Measurements from ENCODE around the gene KREMEN2. TPM values are rescaled to one million over a fixed set of nuclear protein-coding genes. Genes with fewer than 3 reads are reported as not detected.

KREMEN2 gene
- total and polyA plus RNA-seq, 5 donors from 2014 or later = not detected

- H3K4me1 Mint-ChIP-seq = peaks cover 0 to 18% (median 4%) of the 10 kb centered on the region in 4 donors
- Histone ChIP-seq H3K36me3 (ENCODE audit: control insufficient read depth, insufficient read depth, low read length) (no peaks in the 10 kb centered on the region), H3K4me1 (ENCODE audit: control insufficient read depth, insufficient read depth, low read length, poor library complexity, severe bottlenecking) (peaks cover 26% of the 10 kb centered on the region), H3K9me3 (ENCODE audit: control insufficient read depth in 2 of 2, low read length in 2 of 2) (no peaks in the 10 kb centered on the region), H3K27me3 (ENCODE audit: control insufficient read depth, insufficient read depth, low read length) (no peaks in the 10 kb centered on the region), H3K4me3 (ENCODE audit: low read depth, low read length) (no peak overlapping the region), H3K27ac (ENCODE audit: insufficient read depth, low read length, poor library complexity, severe bottlenecking) (peak overlapping the region; percentile 14)
- H3K9me3 Mint-ChIP-seq = no peaks in the 10 kb centered on the region
- peak overlapping the region in 3 of 4 donors; percentile 71 to 80 (median 72) for H3K4me3 Mint-ChIP-seq
- H3K27me3 Mint-ChIP-seq = peaks cover 11% of the 10 kb centered on the region
- ATAC-seq (ENCODE audit: low read depth in 2 of 2) (no peak), DNase-seq (peak in 1 of 3 donors; percentile 27)
- no peaks in the 10 kb centered on the region for H3K36me3 Mint-ChIP-seq
- H3K27ac Mint-ChIP-seq = peak overlapping the region in 1 of 3 donors; percentile 20
Measured at GRCh38 chr16:2979669-2980226, 15.7 kb downstream of the KREMEN2 start.

- peaks cover 0 to 18% (median 4%) of the 10 kb centered on the region in 4 donors for H3K4me1 Mint-ChIP-seq
- H3K36me3 Mint-ChIP-seq = no peaks in the 10 kb centered on the region
- DNase-seq = peak; percentile 90 to 95 (median 90)
- H3K27me3 ChIP-seq (ENCODE audit: control insufficient read depth, insufficient read depth, low read length) = no peaks in the 10 kb centered on the region
- peak within 1 kb of the TSS; percentile 81 to 87 (median 84) for H3K4me3 Mint-ChIP-seq
- peak within 1 kb of the TSS; percentile 63 for H3K27ac ChIP-seq (ENCODE audit: insufficient read depth, low read length, poor library complexity, severe bottlenecking)
- H3K27me3 Mint-ChIP-seq = peaks cover 13% of the 10 kb centered on the region
- H3K9me3 ChIP-seq (ENCODE audit: control insufficient read depth in 2 of 2, low read length in 2 of 2) = no peaks in the 10 kb centered on the region
- H3K4me3 ChIP-seq (ENCODE audit: low read depth, low read length) = peak within 1 kb of the TSS; percentile 65
- peaks cover 26% of the 10 kb centered on the region for H3K4me1 ChIP-seq (ENCODE audit: control insufficient read depth, insufficient read depth, low read length, poor library complexity, severe bottlenecking)
- H3K27ac Mint-ChIP-seq = peak within 1 kb of the TSS in 2 of 3 donors; percentile 81 to 86
- H3K36me3 ChIP-seq (ENCODE audit: control insufficient read depth, insufficient read depth, low read length) = no peaks in the 10 kb centered on the region
- H3K9me3 Mint-ChIP-seq = no peaks in the 10 kb centered on the region
- peak; percentile 92 for ATAC-seq (ENCODE audit: low read depth in 2 of 2)
Measured at GRCh38 chr16:2980227-2981176, 16.4 kb downstream of the KREMEN2 start, which contains the start of gene PKMYT1. Gene PKMYT1, minus strand, starts transcription at chr16:2980446. Its CDS starts 789 bp downstream, at chr16:2979657.

- no peak overlapping the region for H3K4me3 ChIP-seq (ENCODE audit: low read depth, low read length)
- H3K27me3 Mint-ChIP-seq = peaks cover 13% of the 10 kb centered on the region
- no peaks in the 10 kb centered on the region for H3K36me3 ChIP-seq (ENCODE audit: control insufficient read depth, insufficient read depth, low read length)
- peak overlapping the region; percentile 81 to 87 (median 84) for H3K4me3 Mint-ChIP-seq
- H3K27me3 ChIP-seq (ENCODE audit: control insufficient read depth, insufficient read depth, low read length) = no peaks in the 10 kb centered on the region
- no peak for DNase-seq
- H3K36me3 Mint-ChIP-seq = no peaks in the 10 kb centered on the region
- no peaks in the 10 kb centered on the region for H3K9me3 Mint-ChIP-seq
- no peak for ATAC-seq (ENCODE audit: low read depth in 2 of 2)
- H3K27ac ChIP-seq (ENCODE audit: insufficient read depth, low read length, poor library complexity, severe bottlenecking) = no peak overlapping the region
- H3K4me1 Mint-ChIP-seq = peaks cover 0 to 18% (median 4%) of the 10 kb centered on the region in 4 donors
- peaks cover 26% of the 10 kb centered on the region for H3K4me1 ChIP-seq (ENCODE audit: control insufficient read depth, insufficient read depth, low read length, poor library complexity, severe bottlenecking)
- H3K9me3 ChIP-seq (ENCODE audit: control insufficient read depth in 2 of 2, low read length in 2 of 2) = no peaks in the 10 kb centered on the region
- H3K27ac Mint-ChIP-seq = peak overlapping the region in 2 of 3 donors; percentile 74 to 81
Measured at GRCh38 chr16:2981177-2981898, 17.3 kb downstream of the KREMEN2 start.

- Histone ChIP-seq H3K27me3 (ENCODE audit: control insufficient read depth, insufficient read depth, low read length) (no peaks in the 10 kb centered on the region), H3K4me1 (ENCODE audit: control insufficient read depth, insufficient read depth, low read length, poor library complexity, severe bottlenecking) (peaks cover 26% of the 10 kb centered on the region), H3K27ac (ENCODE audit: insufficient read depth, low read length, poor library complexity, severe bottlenecking) (no peak overlapping the region), H3K9me3 (ENCODE audit: control insufficient read depth in 2 of 2, low read length in 2 of 2) (no peaks in the 10 kb centered on the region), H3K4me3 (ENCODE audit: low read depth, low read length) (no peak overlapping the region), H3K36me3 (ENCODE audit: control insufficient read depth, insufficient read depth, low read length) (no peaks in the 10 kb centered on the region)
- no peak overlapping the region for H3K27ac Mint-ChIP-seq
- peak overlapping the region in 3 of 4 donors; percentile 81 to 87 (median 83) for H3K4me3 Mint-ChIP-seq
- H3K27me3 Mint-ChIP-seq = peaks cover 13% of the 10 kb centered on the region
- DNase-seq = no peak
- H3K36me3 Mint-ChIP-seq = no peaks in the 10 kb centered on the region
- no peaks in the 10 kb centered on the region for H3K9me3 Mint-ChIP-seq
- ATAC-seq (ENCODE audit: low read depth in 2 of 2) = no peak
- peaks cover 0 to 18% (median 4%) of the 10 kb centered on the region in 4 donors for H3K4me1 Mint-ChIP-seq
Measured at GRCh38 chr16:2981899-2982250, 17.8 kb downstream of the KREMEN2 start.

DNA sequence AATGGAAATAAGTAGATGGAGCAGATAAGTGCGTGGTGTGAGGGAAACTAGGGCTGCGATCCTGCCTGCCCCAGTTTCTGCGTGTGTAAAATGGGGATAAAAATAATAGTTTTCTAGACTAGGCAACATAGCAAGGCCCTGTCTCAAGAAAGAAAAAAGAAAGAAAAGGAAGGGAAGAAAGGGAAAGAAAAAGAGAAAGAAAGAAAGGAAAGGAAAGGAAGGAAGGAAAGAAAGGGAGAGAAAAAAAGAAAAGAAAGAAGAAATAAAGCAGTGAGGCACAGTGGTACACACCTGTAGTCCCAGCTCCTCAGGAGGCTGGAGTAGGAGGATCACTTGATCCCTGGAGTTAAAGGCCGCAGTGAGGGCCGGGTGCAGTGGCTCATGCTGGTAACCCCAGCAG, 18.3 kb downstream of the KREMEN2 start:
- H3K9me3 ChIP-seq (ENCODE audit: control insufficient read depth in 2 of 2, low read length in 2 of 2) = no peaks in the 10 kb centered on the region
- H3K4me1 ChIP-seq (ENCODE audit: control insufficient read depth, insufficient read depth, low read length, poor library complexity, severe bottlenecking) = peaks cover 26% of the 10 kb centered on the region
- Mint-ChIP-seq H3K9me3 (no peaks in the 10 kb centered on the region), H3K27me3 (peaks cover 13% of the 10 kb centered on the region), H3K36me3 (no peaks in the 10 kb centered on the region), H3K27ac (peak overlapping the region in 1 of 3 donors; percentile 42), H3K4me1 (peaks cover 0 to 18% (median 4%) of the 10 kb centered on the region in 4 donors), H3K4me3 (peak overlapping the region; percentile 10 to 87 (median 73))
- no peaks in the 10 kb centered on the region for H3K36me3 ChIP-seq (ENCODE audit: control insufficient read depth, insufficient read depth, low read length)
- no peaks in the 10 kb centered on the region for H3K27me3 ChIP-seq (ENCODE audit: control insufficient read depth, insufficient read depth, low read length)
- DNase-seq = no peak
- ATAC-seq (ENCODE audit: low read depth in 2 of 2) = no peak
- no peak overlapping the region for H3K4me3 ChIP-seq (ENCODE audit: low read depth, low read length)
- no peak overlapping the region for H3K27ac ChIP-seq (ENCODE audit: insufficient read depth, low read length, poor library complexity, severe bottlenecking)

- DNase-seq (peak; percentile 31 to 54 (median 52)), ATAC-seq (ENCODE audit: low read depth in 2 of 2) (peak; percentile 44 to 49)
- Mint-ChIP-seq H3K4me3 (peak overlapping the region in 2 of 4 donors; percentile 15 to 50), H3K27ac (no peak overlapping the region), H3K9me3 (no peaks in the 10 kb centered on the region), H3K4me1 (peaks cover 0 to 18% (median 4%) of the 10 kb centered on the region in 4 donors), H3K27me3 (peaks cover 19% of the 10 kb centered on the region), H3K36me3 (no peaks in the 10 kb centered on the region)
- no peaks in the 10 kb centered on the region for H3K27me3 ChIP-seq (ENCODE audit: control insufficient read depth, insufficient read depth, low read length)
- no peak overlapping the region for H3K27ac ChIP-seq (ENCODE audit: insufficient read depth, low read length, poor library complexity, severe bottlenecking)
- peaks cover 26% of the 10 kb centered on the region for H3K4me1 ChIP-seq (ENCODE audit: control insufficient read depth, insufficient read depth, low read length, poor library complexity, severe bottlenecking)
- no peak overlapping the region for H3K4me3 ChIP-seq (ENCODE audit: low read depth, low read length)
- no peaks in the 10 kb centered on the region for H3K9me3 ChIP-seq (ENCODE audit: control insufficient read depth in 2 of 2, low read length in 2 of 2)
- H3K36me3 ChIP-seq (ENCODE audit: control insufficient read depth, insufficient read depth, low read length) = no peaks in the 10 kb centered on the region
Measured at GRCh38 chr16:2983706-2984136, 19.6 kb downstream of the KREMEN2 start.

DNA sequence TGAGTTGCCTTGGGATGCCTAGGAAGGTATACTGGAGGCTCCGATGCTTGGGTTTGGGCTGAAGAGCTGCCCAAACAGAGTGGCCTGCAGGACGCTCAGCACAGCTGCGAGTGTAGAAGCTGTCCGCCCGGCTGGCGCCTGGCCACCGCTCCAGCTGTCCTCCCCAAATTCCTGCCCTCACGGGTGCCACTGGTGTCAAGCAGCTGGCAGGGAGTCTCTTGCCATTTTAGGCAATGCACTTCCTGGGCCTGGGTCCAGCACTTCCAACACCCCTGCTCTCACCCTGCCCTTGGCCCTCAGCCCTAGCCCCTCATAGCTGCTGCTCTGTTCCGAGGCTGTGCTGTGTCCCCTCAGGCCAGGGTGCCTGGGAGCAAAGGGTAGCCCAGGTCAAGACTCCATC, 21.4 kb downstream of the KREMEN2 start:
- Mint-ChIP-seq H3K4me3 (no peak overlapping the region), H3K27ac (no peak overlapping the region), H3K9me3 (no peaks in the 10 kb centered on the region), H3K4me1 (peaks cover 0 to 18% (median 4%) of the 10 kb centered on the region in 4 donors), H3K27me3 (peaks cover 19% of the 10 kb centered on the region), H3K36me3 (no peaks in the 10 kb centered on the region)
- Histone ChIP-seq H3K4me3 (ENCODE audit: low read depth, low read length) (no peak overlapping the region), H3K4me1 (ENCODE audit: control insufficient read depth, insufficient read depth, low read length, poor library complexity, severe bottlenecking) (peaks cover 15% of the 10 kb centered on the region), H3K9me3 (ENCODE audit: control insufficient read depth in 2 of 2, low read length in 2 of 2) (no peaks in the 10 kb centered on the region), H3K27ac (ENCODE audit: insufficient read depth, low read length, poor library complexity, severe bottlenecking) (no peak overlapping the region), H3K36me3 (ENCODE audit: control insufficient read depth, insufficient read depth, low read length) (no peaks in the 10 kb centered on the region), H3K27me3 (ENCODE audit: control insufficient read depth, insufficient read depth, low read length) (no peaks in the 10 kb centered on the region)
- no peak for ATAC-seq (ENCODE audit: low read depth in 2 of 2)
- no peak for DNase-seq
